Endothelial cell (in vitro differentiated cells): ENCODE data around the gene ELFN1. TPM values are rescaled to one million over a fixed set of nuclear protein-coding genes. Genes with fewer than 3 reads are reported as not detected.

Experiments used
- DNase-seq: peaks from one replicate; pipeline ENCODE4 v3.0.0; 2021; ENCODE audit warnings: low spot score
- H3K27ac Mint-ChIP-seq: one replicate; pipeline ENCODE4 v1.8.0; 2021; ENCODE audit warnings: mixed read lengths, inconsistent platforms; ENCODE audit not compliant: unreplicated experiment
- H3K27me3 Mint-ChIP-seq: one replicate; pipeline ENCODE4 v1.8.0; 2021; ENCODE audit warnings: mild to moderate bottlenecking, moderate library complexity, mixed read lengths, inconsistent platforms; ENCODE audit not compliant: unreplicated experiment
- H3K36me3 Mint-ChIP-seq: one replicate; pipeline ENCODE4 v1.8.0; 2021; ENCODE audit warnings: mild to moderate bottlenecking, low read depth, mixed read lengths, inconsistent platforms; ENCODE audit not compliant: unreplicated experiment
- H3K4me1 Mint-ChIP-seq: one replicate; pipeline ENCODE4 v1.8.0; 2021; ENCODE audit warnings: mild to moderate bottlenecking, mixed read lengths, inconsistent platforms; ENCODE audit not compliant: unreplicated experiment
- H3K4me3 Mint-ChIP-seq: one replicate; pipeline ENCODE4 v1.8.0; 2021; ENCODE audit warnings: mild to moderate bottlenecking, mixed read lengths, inconsistent platforms; ENCODE audit not compliant: unreplicated experiment
- H3K9me3 Mint-ChIP-seq: one replicate; pipeline ENCODE4 v1.8.0; 2021; ENCODE audit warnings: mixed read lengths, inconsistent platforms; ENCODE audit not compliant: unreplicated experiment
- CTCF ChIP-seq: fragments of 200-600 bp; sonication (generic); IDR thresholded peaks from one replicate; pipeline ENCODE4 v1.5.0; 2021; ENCODE audit warnings: antibody characterized with exemption; ENCODE audit not compliant: unreplicated experiment
- total RNA-seq: library from RNA; stranded (reverse); fragmentation: NEBNext Ultra II Directional; extraction: Animal tissue kit (Norgen Biotek cat#: 25700); gene quantifications from one replicate; pipeline ENCODE4 v1.2.1, GENCODE V29; 2021; ENCODE audit not compliant: unreplicated experiment

Gene ELFN1
- total RNA-seq, 1 donor from 2014 or later: 10.6 TPM

GRCh38 chr7:1642291-1642731 lies 27.8 kb upstream of the ELFN1 start:
- H3K4me1 Mint-ChIP-seq: no peaks in the 10 kb centered on the region
- H3K36me3 Mint-ChIP-seq: peaks cover under 1% of the 10 kb centered on the region
- H3K4me3 Mint-ChIP-seq: no peak overlapping the region
- no peak overlapping the region for H3K27ac Mint-ChIP-seq
- H3K9me3 Mint-ChIP-seq: peaks cover under 1% of the 10 kb centered on the region
- peaks cover 3% of the 10 kb centered on the region for H3K27me3 Mint-ChIP-seq
- DNase-seq: no peak
- no peak for TF ChIP-seq CTCF

DNA sequence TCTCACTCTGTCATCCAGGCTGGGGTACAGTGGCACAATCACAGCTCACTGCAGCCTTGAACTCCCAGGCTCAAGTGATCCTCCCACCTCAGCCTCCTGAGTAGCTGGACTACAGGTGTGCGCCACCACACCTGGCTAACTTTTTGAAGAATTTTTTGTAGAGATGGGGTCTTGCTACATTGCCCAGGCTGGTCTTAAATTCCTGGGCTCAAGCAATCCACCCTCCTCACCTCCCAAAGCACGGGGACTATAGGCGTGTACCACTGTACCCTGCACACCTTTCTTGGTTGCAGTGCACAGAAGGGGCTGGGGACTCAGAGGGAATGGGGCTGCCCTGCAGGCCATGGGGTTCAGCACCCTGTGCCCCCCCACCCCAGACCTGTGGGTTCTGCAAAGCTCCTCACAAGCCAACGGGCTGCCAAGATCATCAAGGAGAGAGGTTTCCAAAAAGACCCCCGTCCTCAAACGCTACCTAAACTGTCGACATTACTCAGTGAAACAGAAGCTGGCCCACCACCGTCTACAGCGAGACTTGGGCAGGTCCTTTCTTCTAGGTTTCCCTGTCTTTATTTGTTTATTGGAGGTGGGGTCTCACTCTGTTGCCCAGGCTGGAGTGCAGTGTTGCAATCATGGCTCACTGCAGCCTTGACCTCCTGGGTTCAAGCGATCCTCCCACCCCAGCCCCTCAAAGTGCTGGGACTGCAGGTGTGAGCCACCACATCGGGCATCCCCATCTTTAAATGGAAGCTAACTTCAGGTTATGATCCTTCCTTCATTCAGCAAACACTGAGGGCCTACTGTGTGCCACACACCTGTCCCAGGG lies 26.6 kb upstream of the ELFN1 start:
- Mint-ChIP-seq H3K27ac (no peak overlapping the region), H3K4me3 (no peak overlapping the region), H3K4me1 (no peaks in the 10 kb centered on the region), H3K36me3 (no peaks in the 10 kb centered on the region), H3K9me3 (no peaks in the 10 kb centered on the region), H3K27me3 (peaks cover 3% of the 10 kb centered on the region)
- no peak for DNase-seq
- TF ChIP-seq CTCF: no peak

DNA sequence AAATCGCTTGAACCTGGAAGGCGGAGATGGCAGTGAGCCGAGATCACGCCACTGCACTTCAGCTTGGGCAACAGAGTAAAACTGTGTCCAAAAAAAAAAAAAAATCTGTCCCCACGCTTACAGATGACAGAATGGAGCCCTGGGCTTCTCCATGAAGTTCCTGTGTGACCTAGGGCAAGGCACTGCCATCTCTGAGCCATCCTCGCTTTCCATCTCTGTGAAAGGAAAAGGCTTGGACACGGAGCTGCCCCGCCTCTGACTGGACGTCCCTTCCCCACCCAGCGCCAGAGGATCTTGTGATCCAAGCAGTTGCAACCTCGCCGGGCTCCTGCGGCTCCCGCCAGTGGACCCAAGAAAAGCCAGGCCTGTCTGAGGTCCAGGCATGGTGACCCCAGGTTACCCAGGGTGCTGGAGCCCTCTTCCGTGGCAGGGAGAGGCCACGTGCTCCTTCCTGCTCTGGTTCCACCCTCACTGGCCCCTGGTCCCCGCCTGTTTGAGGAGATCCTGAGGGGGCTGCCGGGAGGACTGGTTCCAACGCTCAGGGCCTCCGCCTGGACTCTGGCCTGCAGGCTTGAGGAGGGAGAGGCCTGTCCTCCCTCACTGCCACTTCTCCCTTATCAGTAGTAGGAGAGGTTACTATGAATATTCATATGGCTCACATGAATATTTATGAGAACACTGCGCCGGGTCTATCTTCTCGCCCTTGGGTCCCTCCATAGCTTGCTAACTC lies 25.6 kb upstream of the ELFN1 start:
- Mint-ChIP-seq H3K27me3 (peaks cover 3% of the 10 kb centered on the region), H3K27ac (no peak overlapping the region), H3K9me3 (no peaks in the 10 kb centered on the region), H3K4me1 (no peaks in the 10 kb centered on the region), H3K4me3 (no peak overlapping the region), H3K36me3 (no peaks in the 10 kb centered on the region)
- no peak for DNase-seq
- no peak for TF ChIP-seq CTCF

DNA sequence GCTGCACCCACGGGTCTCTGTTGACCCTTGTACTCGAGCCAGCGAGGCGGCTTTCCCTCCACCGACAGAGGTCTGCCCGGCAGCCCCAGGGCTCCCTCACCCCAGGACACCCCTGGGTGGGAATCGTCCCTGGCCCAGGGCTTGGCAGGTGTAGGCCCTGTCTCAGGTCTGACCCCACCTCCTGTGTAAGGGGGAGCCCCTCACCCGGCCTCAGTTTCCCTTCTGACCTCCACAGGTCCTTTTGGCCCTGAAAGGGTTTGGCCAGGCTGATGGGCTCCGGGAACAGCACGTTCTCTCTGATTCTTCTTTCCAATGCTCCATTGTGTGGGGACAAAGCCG lies 25.0 kb upstream of the ELFN1 start:
- no peak for DNase-seq
- Mint-ChIP-seq H3K36me3 (no peaks in the 10 kb centered on the region), H3K9me3 (no peaks in the 10 kb centered on the region), H3K4me3 (no peak overlapping the region), H3K4me1 (no peaks in the 10 kb centered on the region), H3K27me3 (peaks cover 3% of the 10 kb centered on the region), H3K27ac (no peak overlapping the region)
- no peak for TF ChIP-seq CTCF

DNA sequence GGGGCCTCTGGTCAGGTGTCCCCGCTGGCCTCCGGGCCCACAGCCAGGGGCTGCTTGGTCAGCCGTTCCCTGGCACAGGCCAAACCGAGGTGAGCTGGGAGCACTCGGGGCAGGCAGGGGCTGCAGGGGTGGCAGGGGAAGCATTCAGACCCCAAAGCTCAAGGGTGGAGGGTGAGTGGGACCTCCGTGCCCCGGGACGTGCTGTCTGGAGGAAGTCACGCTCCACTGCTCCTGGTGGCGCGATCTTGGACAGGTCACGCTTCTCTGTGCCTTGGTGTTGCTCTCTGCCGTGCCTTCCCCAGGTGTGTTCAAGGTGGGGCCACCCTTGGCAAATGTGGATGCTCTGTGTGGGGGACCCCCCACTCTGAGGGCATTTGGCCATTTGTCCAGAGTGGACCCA lies 24.6 kb upstream of the ELFN1 start:
- H3K9me3 Mint-ChIP-seq: no peaks in the 10 kb centered on the region
- H3K27me3 Mint-ChIP-seq: peaks cover 3% of the 10 kb centered on the region
- no peak overlapping the region for H3K27ac Mint-ChIP-seq
- H3K4me1 Mint-ChIP-seq: no peaks in the 10 kb centered on the region
- no peak for DNase-seq
- TF ChIP-seq CTCF: no peak
- H3K36me3 Mint-ChIP-seq: no peaks in the 10 kb centered on the region
- no peak overlapping the region for H3K4me3 Mint-ChIP-seq
